OCI-LY3 (cell line): ENCODE data around the gene SF3A2.

Experiments
- H2AFZ ChIP-seq: fragments of 200-600, 300-600 bp; shearing (Covaris generic); 2 replicates; pipeline ENCODE4 v1.6.0; 2014; ENCODE audit warnings: antibody characterized with exemption, low read depth, low read length
- H3K27ac ChIP-seq: fragments of 200-600, 300-600 bp; sonication (generic); 2 replicates; pipeline ENCODE4 v1.5.1; 2014; ENCODE audit warnings: mild to moderate bottlenecking, low read length, moderate library complexity, mixed read lengths
- H3K27me3 ChIP-seq: fragments of 200-600, 300-600 bp; sonication (generic); 2 replicates; pipeline ENCODE4 v1.6.1; 2014; ENCODE audit warnings: low read depth, low read length, mixed read lengths
- H3K36me3 ChIP-seq: fragments of 200-600, 300-600 bp; sonication (generic); replicated peaks from 2 replicates; pipeline ENCODE3; 2014; ENCODE audit warnings: low read depth, low read length, mixed read lengths
- H3K4me1 ChIP-seq: fragments of 300-600, 200-600 bp; sonication (generic); 2 replicates; pipeline ENCODE4 v1.6.1; 2014; ENCODE audit warnings: low read length, mixed read lengths
- H3K4me2 ChIP-seq: fragments of 200-600, 300-600 bp; sonication (generic); 2 replicates; pipeline ENCODE4 v1.6.1; 2014; ENCODE audit warnings: low read length, mixed read lengths
- H3K4me3 ChIP-seq: fragments of 300-600, 200-600 bp; sonication (generic); 2 replicates; pipeline ENCODE4 v1.5.1; 2014; ENCODE audit warnings: antibody characterized with exemption, mild to moderate bottlenecking, low read length, moderate library complexity
- H3K79me2 ChIP-seq: fragments of 300-600, 200-600 bp; shearing (Covaris generic); 2 replicates; pipeline ENCODE4 v1.6.1; 2014; ENCODE audit warnings: mild to moderate bottlenecking, low read length, mixed read lengths
- H3K9ac ChIP-seq: fragments of 300-600, 200-600 bp; shearing (Covaris generic); 2 replicates; pipeline ENCODE4 v1.6.0; 2014; ENCODE audit warnings: mild to moderate bottlenecking, low read length, moderate library complexity
- H3K9me3 ChIP-seq: fragments of 200-600, 300-600 bp; shearing (Covaris generic); 2 replicates; pipeline ENCODE4 v1.6.1; 2014; ENCODE audit warnings: low read length, mixed read lengths; ENCODE audit not compliant: insufficient read depth
- H4K20me1 ChIP-seq: fragments of 200-600, 300-600 bp; sonication (generic); 2 replicates; pipeline ENCODE4 v1.6.1; 2016; ENCODE audit warnings: low read length, mixed read lengths; ENCODE audit not compliant: insufficient read depth
- CTCF ChIP-seq: fragments of 200-600, 300-600 bp; sonication (generic); IDR thresholded peaks from 2 replicates; pipeline ENCODE4 v1.5.1; 2014; ENCODE audit warnings: antibody characterized with exemption, low read length, low read depth
- EZH2phosphoT487 ChIP-seq: fragments of 200-600 bp; shearing (Covaris generic); IDR thresholded peaks from 2 replicates; pipeline ENCODE4 v1.6.1; 2018; ENCODE audit warnings: antibody characterized with exemption, mixed run types, low read depth

The SF3A2 gene

GRCh38 chr19:2230033-2230531, 6.5 kb upstream of the SF3A2 start:
- Histone ChIP-seq H3K4me2 (no peak overlapping the region), H2AFZ (no peak overlapping the region), H3K36me3 (peaks cover 57% of the 10 kb centered on the region), H3K27me3 (no peaks in the 10 kb centered on the region), H3K4me3 (no peak overlapping the region), H3K27ac (no peak overlapping the region), H3K9ac (no peak overlapping the region), H3K9me3 (no peaks in the 10 kb centered on the region), H4K20me1 (peaks cover 20% of the 10 kb centered on the region), H3K79me2 (peaks cover 29% of the 10 kb centered on the region), H3K4me1 (peaks cover 18% of the 10 kb centered on the region)
- no peak for TF ChIP-seq EZH2phosphoT487
- TF ChIP-seq CTCF = no peak

- Histone ChIP-seq H3K36me3 (peaks cover 49% of the 10 kb centered on the region), H3K27me3 (no peaks in the 10 kb centered on the region), H4K20me1 (peaks cover 20% of the 10 kb centered on the region), H3K4me2 (no peak overlapping the region), H3K9ac (no peak overlapping the region), H3K27ac (no peak overlapping the region), H3K4me1 (peaks cover 20% of the 10 kb centered on the region), H3K4me3 (no peak overlapping the region), H2AFZ (no peak overlapping the region), H3K9me3 (no peaks in the 10 kb centered on the region), H3K79me2 (peaks cover 38% of the 10 kb centered on the region)
- TF ChIP-seq EZH2phosphoT487 (no peak), CTCF (no peak)
Measured at GRCh38 chr19:2230807-2231533, 5.7 kb upstream of the SF3A2 start.

- no peak overlapping the region for H3K27ac ChIP-seq
- H3K27me3 ChIP-seq = no peaks in the 10 kb centered on the region
- no peak overlapping the region for H3K4me3 ChIP-seq
- TF ChIP-seq CTCF = no peak
- TF ChIP-seq EZH2phosphoT487 = no peak
- H3K9me3 ChIP-seq = no peaks in the 10 kb centered on the region
- peaks cover 17% of the 10 kb centered on the region for H4K20me1 ChIP-seq
- H3K79me2 ChIP-seq = peaks cover 40% of the 10 kb centered on the region
- no peak overlapping the region for H3K4me2 ChIP-seq
- no peak overlapping the region for H2AFZ ChIP-seq
- H3K36me3 ChIP-seq = peaks cover 43% of the 10 kb centered on the region
- no peak overlapping the region for H3K9ac ChIP-seq
- H3K4me1 ChIP-seq = peaks cover 20% of the 10 kb centered on the region
Measured at GRCh38 chr19:2231621-2232221, 4.9 kb upstream of the SF3A2 start.

- peaks cover 41% of the 10 kb centered on the region for H3K36me3 ChIP-seq
- H3K9me3 ChIP-seq = no peaks in the 10 kb centered on the region
- no peak overlapping the region for H3K4me3 ChIP-seq
- no peak overlapping the region for H3K9ac ChIP-seq
- H3K4me1 ChIP-seq = peaks cover 16% of the 10 kb centered on the region
- H3K79me2 ChIP-seq = peaks cover 48% of the 10 kb centered on the region
- H3K27ac ChIP-seq = no peak overlapping the region
- H4K20me1 ChIP-seq = peaks cover 16% of the 10 kb centered on the region
- no peak overlapping the region for H2AFZ ChIP-seq
- no peaks in the 10 kb centered on the region for H3K27me3 ChIP-seq
- no peak for TF ChIP-seq EZH2phosphoT487
- TF ChIP-seq CTCF = no peak
- no peak overlapping the region for H3K4me2 ChIP-seq
Measured at GRCh38 chr19:2232286-2233151, 4.1 kb upstream of the SF3A2 start.
